HG02763 (cell line): Measurements from ENCODE around the gene FER1L5.

Source experiments
- ATAC-seq: cut with Tn5 transposase; IDR thresholded peaks from one replicate; pipeline ENCODE4 v1.9.1; 2021; ENCODE audit warnings: mild to moderate bottlenecking, moderate library complexity; ENCODE audit not compliant: unreplicated experiment

FER1L5 gene

GRCh38 chr2:96642564-96643360 lies at the start of gene FER1L5:
Gene FER1L5, plus strand, starts transcription at chr2:96642764. Its CDS starts 73 bp downstream, at chr2:96642837.
- ATAC-seq: no peak

- no peak for ATAC-seq
Observed at GRCh38 chr2:96594282-96594681, 48.3 kb upstream of the FER1L5 start.

DNA sequence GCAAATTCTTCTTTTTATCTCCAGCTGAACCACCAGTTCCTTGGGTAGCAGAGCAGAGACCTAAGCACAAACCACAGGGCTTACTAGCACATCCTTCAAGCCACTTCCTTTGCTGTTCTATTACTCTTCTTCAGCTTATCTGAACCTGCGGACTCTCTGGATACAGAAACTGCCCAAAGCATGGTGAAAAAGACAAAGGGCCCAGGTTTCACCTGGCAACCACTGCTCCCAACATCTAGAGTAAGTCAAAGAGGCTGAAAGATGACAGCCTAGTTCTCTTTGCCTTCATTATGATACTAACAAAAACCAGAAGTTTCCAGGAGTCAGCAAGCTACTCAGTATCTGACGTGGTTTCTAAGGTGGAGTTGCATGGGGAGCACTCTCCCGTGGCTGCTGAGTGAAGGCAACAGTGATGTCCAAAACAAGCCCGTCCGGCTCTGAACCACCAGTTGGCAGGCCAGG lies 47.8 kb upstream of the FER1L5 start:
- no peak for ATAC-seq

DNA sequence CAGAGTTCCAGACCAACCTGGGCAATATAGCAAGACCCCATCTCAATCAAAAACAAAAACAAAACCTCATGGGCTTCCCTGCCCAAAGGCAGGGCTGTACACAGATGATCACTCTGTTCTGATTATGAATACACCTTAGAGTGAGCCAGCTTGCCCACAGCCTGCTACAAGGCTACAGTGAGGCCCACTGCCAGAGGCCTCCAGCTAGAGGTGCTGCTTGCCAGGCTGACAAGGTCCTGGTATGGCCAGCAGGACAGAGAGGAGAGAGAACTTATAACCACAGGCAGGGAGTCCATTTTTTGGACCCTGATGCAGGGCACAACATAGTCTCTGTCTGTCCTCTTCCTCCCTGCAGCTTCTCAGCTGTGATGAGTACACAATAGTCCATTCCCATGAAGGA lies 46.0 kb upstream of the FER1L5 start:
- no peak for ATAC-seq

GRCh38 chr2:96599941-96600340 lies 42.6 kb upstream of the FER1L5 start:
- no peak for ATAC-seq

- ATAC-seq: no peak
Observed at GRCh38 chr2:96601382-96602292, 40.9 kb upstream of the FER1L5 start.

GRCh38 chr2:96602330-96602823 lies 40.2 kb upstream of the FER1L5 start:
- ATAC-seq: no peak

- no peak for ATAC-seq
Observed at GRCh38 chr2:96604104-96604503, 38.5 kb upstream of the FER1L5 start.

DNA sequence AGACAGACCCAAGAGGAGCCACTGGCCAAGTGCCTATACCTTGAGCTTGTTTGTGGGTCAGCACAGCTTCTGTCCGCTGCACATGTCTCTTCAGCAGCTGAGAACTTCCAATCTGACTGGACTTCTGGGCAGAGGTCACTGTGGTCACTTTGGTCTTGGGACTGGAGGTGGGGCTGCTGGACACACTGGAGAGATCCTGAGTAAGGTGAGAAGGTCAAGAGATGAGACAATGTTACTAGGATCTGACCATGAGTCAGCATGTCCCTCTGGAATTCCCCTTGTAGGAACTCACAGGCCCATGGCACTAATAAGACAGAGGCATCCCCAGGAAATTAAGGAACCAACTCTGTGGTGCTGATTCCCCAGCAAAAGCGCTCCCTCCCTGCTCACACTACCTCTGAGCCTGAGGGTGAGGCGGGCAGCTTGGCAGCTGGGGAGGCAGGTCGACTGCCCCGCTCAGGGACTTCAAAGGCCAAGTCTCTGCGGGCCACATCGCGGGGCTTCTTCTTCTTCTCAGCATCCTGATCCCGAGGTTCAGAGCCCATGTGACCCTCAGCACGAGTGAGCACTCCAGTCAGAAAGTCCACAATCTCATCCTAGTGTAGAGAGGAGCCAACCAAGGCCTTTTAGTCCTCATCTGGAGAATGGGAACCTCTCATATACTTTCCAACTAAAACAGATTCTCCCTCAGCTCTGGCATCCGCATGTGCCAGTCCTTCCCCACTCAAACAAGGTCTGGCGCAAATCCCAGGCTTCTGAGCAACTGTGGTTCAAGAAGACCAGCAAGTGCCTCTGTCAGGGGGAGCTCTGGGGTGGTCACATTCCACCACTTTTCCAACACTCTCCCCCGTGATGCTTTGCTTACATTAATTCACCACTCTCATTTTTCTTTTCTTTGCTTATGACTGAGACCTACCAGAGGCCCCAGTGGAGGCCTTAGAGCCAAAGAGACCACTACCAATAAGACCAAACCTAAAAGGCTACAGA lies 33.8 kb upstream of the FER1L5 start:
- ATAC-seq: no peak

- ATAC-seq: no peak
Observed at GRCh38 chr2:96616128-96616527, 26.4 kb upstream of the FER1L5 start.

- ATAC-seq: no peak
Observed at GRCh38 chr2:96616535-96616934, 26.0 kb upstream of the FER1L5 start.

DNA sequence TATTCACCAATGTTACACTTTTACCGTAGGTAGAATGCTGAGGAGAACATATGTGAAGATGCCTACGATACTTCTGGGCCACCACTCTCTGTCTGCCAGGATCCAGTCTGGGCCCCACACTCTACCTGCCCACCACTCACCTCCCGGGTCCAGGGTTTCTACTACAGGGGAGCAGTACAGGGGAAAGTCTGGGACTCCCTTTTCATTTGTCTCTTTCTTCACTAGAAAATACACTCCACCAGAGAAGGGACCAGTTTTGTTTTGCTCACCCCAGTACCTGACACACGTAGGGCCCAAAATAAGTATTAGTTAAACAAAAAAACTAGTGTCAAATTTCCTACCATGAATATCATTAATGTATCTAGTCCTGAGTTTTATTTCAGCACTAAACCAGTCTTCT lies 25.6 kb upstream of the FER1L5 start:
- no peak for ATAC-seq

DNA sequence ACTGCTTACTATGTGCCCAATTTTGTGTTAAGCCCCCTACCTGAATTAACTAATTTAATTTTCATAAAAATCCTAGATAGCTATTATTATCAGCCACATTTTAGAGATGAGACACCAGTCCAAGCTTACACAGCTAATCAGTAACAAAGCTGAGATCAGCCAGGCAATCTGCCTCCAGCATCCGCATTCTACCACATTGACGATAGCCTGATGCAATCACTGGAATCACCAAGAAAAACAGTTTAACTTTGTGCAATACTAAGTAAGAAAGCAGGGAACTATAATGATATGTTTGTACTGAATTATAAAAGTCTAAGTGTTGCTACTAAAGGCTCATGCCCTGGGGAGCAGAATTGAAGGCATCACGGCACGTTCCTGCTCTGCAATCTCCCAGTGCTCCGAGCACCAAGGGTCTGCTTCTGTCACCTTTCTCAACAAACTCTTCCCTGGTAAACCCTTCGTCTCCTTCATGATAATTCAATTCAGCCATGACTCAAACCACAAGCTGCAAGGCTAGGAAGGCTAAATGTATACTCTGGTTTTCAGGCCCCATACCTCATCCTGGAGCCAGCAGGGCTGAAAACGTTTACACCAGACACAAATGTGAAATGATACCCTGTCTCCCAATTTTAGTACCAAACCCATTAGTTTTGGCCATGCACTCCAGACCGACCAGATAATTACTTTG lies 23.8 kb upstream of the FER1L5 start:
- no peak for ATAC-seq

- no peak for ATAC-seq
Observed at GRCh38 chr2:96622544-96622943, 20.0 kb upstream of the FER1L5 start.

- no peak for ATAC-seq
Observed at GRCh38 chr2:96623116-96623515, 19.4 kb upstream of the FER1L5 start.

DNA sequence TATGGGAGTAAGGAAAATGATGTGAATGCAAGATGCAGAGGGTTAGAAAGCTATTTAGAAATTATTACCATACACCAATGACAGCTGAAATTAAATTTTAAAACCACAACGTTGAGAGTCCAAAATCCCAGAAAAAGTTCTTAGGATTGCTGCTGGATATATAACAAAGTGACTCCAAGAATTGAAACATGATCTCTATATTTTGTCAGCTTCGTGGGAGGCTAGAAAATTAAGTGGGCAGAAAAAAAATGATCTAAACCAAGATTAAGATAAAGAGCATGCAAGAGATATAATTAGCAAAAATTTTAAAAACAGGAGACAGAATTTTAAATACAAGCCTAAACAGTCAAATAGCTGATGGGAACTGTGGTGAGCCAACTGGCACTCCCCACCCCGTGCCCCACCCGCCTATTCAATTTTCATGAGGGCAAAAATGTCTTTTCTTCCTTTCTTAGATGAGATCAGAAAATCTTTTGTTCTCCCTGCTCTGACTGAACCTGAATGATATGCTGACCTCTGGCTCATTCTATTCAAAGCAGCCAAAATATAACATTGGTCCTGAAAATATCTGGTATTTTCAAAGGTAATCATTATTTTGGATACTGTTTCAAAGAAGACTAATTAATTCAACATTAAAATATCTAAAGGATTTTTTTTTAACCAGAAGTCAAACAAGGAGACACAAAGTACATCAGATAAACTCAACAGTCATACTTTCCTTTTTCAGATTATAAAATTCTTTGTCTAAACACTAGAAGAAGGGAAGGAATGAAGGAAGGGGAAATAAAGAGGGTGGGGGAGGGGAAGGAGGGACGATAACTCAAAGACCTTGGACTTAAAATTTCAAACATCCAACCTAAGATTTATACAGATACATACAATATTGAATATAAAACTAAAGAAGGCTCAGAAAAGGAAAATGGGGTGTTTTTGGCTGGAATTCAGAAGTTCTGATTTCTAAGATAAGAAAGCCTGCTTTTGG lies 16.7 kb upstream of the FER1L5 start:
- no peak for ATAC-seq

- no peak for ATAC-seq
Observed at GRCh38 chr2:96626553-96626942, 16.0 kb upstream of the FER1L5 start.

DNA sequence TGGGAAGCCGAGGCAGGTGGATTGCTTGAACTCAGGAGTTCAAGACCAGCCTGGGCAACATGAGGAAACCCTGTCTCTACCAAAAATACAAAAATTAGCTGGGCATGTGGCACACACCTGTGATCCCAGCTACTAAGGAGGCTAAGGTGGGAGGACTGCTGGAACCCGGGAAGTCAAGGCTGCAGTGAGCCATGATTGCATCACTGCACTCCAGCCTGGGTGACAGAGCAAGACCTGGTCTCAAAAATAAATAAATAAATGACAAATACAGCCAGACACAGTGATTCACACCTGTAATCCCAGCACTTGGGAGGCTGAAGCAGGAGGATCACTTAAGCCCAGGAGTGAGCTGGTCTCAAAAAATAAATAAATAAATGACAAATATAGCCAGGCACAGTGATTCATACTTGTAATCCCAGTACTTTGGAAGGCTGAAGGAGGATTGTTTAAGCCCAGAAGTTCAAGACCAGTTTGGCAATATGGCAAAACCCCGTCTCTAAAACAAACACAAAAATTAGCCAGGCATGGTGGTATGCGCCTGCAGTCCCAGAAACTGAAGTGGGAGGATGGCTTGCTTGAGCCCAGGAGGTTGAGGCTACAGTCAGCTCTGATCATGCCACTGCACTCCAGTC lies 10.6 kb upstream of the FER1L5 start:
- ATAC-seq: no peak
